Measurements from ENCODE around the gene HIPK3.
"Not testable (repeated sequence)": the region's sequence is repeated elsewhere in the genome, so short reads cannot be mapped to it uniquely, and the experiment has no call there.

DNA sequence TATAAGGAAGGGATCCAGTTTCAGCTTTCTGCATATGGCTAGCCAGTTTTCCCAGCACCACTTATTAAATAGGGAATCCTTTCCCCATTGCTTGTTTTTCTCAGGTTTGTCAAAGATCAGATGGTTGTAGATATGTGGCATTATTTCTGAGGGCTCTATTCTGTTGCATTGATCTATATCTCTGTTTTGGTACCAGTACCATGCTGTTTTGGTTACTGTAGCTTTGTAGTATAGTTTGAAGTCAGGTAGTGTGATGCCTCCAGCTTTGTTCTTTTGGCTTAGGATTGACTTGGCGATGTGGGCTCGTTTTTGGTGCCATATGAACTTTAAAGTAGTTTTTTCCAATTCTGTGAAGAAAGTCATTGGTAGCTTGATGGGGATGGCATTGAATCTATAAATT lies 40.5 kb upstream of the HIPK3 start:
- TF ChIP-seq, protein P1, sequence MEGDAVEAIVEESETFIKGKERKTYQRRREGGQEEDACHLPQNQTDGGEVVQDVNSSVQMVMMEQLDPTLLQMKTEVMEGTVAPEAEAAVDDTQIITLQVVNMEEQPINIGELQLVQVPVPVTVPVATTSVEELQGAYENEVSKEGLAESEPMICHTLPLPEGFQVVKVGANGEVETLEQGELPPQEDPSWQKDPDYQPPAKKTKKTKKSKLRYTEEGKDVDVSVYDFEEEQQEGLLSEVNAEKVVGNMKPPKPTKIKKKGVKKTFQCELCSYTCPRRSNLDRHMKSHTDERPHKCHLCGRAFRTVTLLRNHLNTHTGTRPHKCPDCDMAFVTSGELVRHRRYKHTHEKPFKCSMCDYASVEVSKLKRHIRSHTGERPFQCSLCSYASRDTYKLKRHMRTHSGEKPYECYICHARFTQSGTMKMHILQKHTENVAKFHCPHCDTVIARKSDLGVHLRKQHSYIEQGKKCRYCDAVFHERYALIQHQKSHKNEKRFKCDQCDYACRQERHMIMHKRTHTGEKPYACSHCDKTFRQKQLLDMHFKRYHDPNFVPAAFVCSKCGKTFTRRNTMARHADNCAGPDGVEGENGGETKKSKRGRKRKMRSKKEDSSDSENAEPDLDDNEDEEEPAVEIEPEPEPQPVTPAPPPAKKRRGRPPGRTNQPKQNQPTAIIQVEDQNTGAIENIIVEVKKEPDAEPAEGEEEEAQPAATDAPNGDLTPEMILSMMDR (IDR thresholded peaks at IDR 0.05) = not testable (repeated sequence)
- not testable (repeated sequence) for TF ChIP-seq POLR2A (IDR thresholded peaks at IDR 0.05)
